Breast epithelium (tissue), 4 donors: ENCODE measurements around the gene FKRP. TPM values are rescaled to one million over a fixed set of nuclear protein-coding genes. Genes with fewer than 3 reads are reported as not detected.

Experiments
- DNase-seq, 2 donors: peaks; one replicate each; pipeline ENCODE4 v3.0.0-alpha.2; 2019; ENCODE audit warnings: low spot score in 2 of 2
- H3K27ac ChIP-seq, 2 donors: fragments of 200-600 bp; sonication (generic) in 1 of 2; one replicate each; pipeline ENCODE4 v1.5.1; 2016 to 2019; ENCODE audit warnings: mild to moderate bottlenecking in 1 of 2
- H3K27me3 ChIP-seq, 2 donors: fragments of 200-600 bp; sonication (generic) in 1 of 2; one replicate each; pipeline versions ENCODE4 v1.5.1 to v1.6.0; 2017 to 2019; ENCODE audit warnings: control low read depth in 1 of 2, mild to moderate bottlenecking in 1 of 2
- H3K36me3 ChIP-seq: fragments of 200-600 bp; one replicate; pipeline ENCODE4 v1.5.1; 2019
- H3K4me1 ChIP-seq, 2 donors: fragments of 200-600 bp; sonication (generic); one replicate each; pipeline ENCODE4 v1.5.1; 2016 to 2019; ENCODE audit warnings: control low read depth in 1 of 2
- H3K4me3 ChIP-seq, 3 donors: fragments of 200-600 bp; sonication (generic); 1 replicate in 2 of 3; 2 replicates in 1 of 3; pipeline ENCODE4 v1.5.1; 2016 to 2019; ENCODE audit warnings: mild to moderate bottlenecking in 3 of 3, moderate library complexity in 2 of 3
- H3K9me3 ChIP-seq, 2 donors: fragments of 200-600 bp; sonication (generic) in 1 of 2; one replicate each; pipeline ENCODE4 v1.5.1; 2016 to 2019; ENCODE audit warnings: control low read depth in 1 of 2
- CTCF ChIP-seq, 3 donors: fragments of 450-650 bp; IDR thresholded peaks; one replicate each; pipeline ENCODE4 v1.5.1; 2016 to 2017; ENCODE audit warnings: antibody characterized with exemption in 3 of 3, mild to moderate bottlenecking in 3 of 3, moderate library complexity in 3 of 3
- POLR2A ChIP-seq: fragments of 450-650 bp; IDR thresholded peaks from one replicate; pipeline ENCODE4 v1.6.1; 2016; ENCODE audit warnings: antibody characterized with exemption, mild to moderate bottlenecking, moderate library complexity
- POLR2AphosphoS5 ChIP-seq, 3 donors: sonication (generic); formaldehyde crosslinking; IDR thresholded peaks; one replicate each; pipeline ENCODE4 v1.6.1; 2017; ENCODE audit warnings: antibody characterized with exemption in 3 of 3
- intact Hi-C: fragments of 100-400 bp; cut with DNase I; formaldehyde crosslinking; loops from one replicate; pipeline ENCODE4 v1.15.1; 2023; ENCODE audit warnings: low total_unique reads
- total RNA-seq, 3 donors: library from RNA; depleted of rRNA; stranded (reverse); fragments of >200 nt; gene quantifications; one replicate each; pipeline ENCODE4 v1.1.0, GENCODE V29; 2016

Gene FKRP
- total RNA-seq, 3 donors from 2014 or later, result 11.4 to 23.1 (median 12.1) TPM

GRCh38 chr19:46730595-46730994, 15.3 kb upstream of the FKRP start:
- peaks cover 10% of the 10 kb centered on the region for H3K36me3 ChIP-seq
- no peak for TF ChIP-seq CTCF (IDR thresholded peaks at IDR 0.05)
- TF ChIP-seq POLR2A, result no peak
- TF ChIP-seq POLR2AphosphoS5 (IDR thresholded peaks at IDR 0.05), result no peak
- peak overlapping the region in 1 of 2 donors; percentile 7 for H3K27ac ChIP-seq
- H3K9me3 ChIP-seq, result no peaks in the 10 kb centered on the region
- intact Hi-C loops, result no loop called here
- no peak overlapping the region for H3K4me3 ChIP-seq
- no peak for DNase-seq
- no peaks in the 10 kb centered on the region for H3K27me3 ChIP-seq
- no peaks in the 10 kb centered on the region for H3K4me1 ChIP-seq

- DNase-seq, result no peak
Measured at GRCh38 chr19:46731007-46731501, 14.8 kb upstream of the FKRP start.

GRCh38 chr19:46731584-46731983, 14.3 kb upstream of the FKRP start:
- H3K4me1 ChIP-seq, result no peaks in the 10 kb centered on the region
- TF ChIP-seq POLR2A (no peak), POLR2AphosphoS5 (IDR thresholded peaks at IDR 0.05) (no peak), CTCF (IDR thresholded peaks at IDR 0.05) (no peak)
- H3K4me3 ChIP-seq, result no peak overlapping the region
- DNase-seq, result no peak
- H3K36me3 ChIP-seq, result peaks cover 10% of the 10 kb centered on the region
- H3K9me3 ChIP-seq, result no peaks in the 10 kb centered on the region
- H3K27ac ChIP-seq, result no peak overlapping the region
- no peaks in the 10 kb centered on the region for H3K27me3 ChIP-seq
- intact Hi-C loops, result no loop called here

More at GRCh38 chr19:46731007-46731501, 14.8 kb upstream of the FKRP start:
- peak overlapping the region in 1 of 2 donors; percentile 7 for H3K27ac ChIP-seq
- no peaks in the 10 kb centered on the region for H3K9me3 ChIP-seq
- no peak overlapping the region for H3K4me3 ChIP-seq
- H3K27me3 ChIP-seq, result no peaks in the 10 kb centered on the region
- intact Hi-C loops, result no loop called here
- TF ChIP-seq CTCF (IDR thresholded peaks at IDR 0.05) (no peak), POLR2AphosphoS5 (IDR thresholded peaks at IDR 0.05) (no peak), POLR2A (no peak)
- no peaks in the 10 kb centered on the region for H3K4me1 ChIP-seq
- H3K36me3 ChIP-seq, result peaks cover 10% of the 10 kb centered on the region

- intact Hi-C loops, result no loop called here
- H3K27me3 ChIP-seq, result no peaks in the 10 kb centered on the region
- no peak for DNase-seq
- TF ChIP-seq CTCF (IDR thresholded peaks at IDR 0.05), result no peak
- no peak for TF ChIP-seq POLR2A
- no peak for TF ChIP-seq POLR2AphosphoS5 (IDR thresholded peaks at IDR 0.05)
- H3K4me1 ChIP-seq, result no peaks in the 10 kb centered on the region
- H3K36me3 ChIP-seq, result peaks cover 10% of the 10 kb centered on the region
- no peak overlapping the region for H3K4me3 ChIP-seq
- no peak overlapping the region for H3K27ac ChIP-seq
- H3K9me3 ChIP-seq, result no peaks in the 10 kb centered on the region
Measured at GRCh38 chr19:46732172-46732938, 13.5 kb upstream of the FKRP start.

GRCh38 chr19:46732966-46733689, 12.7 kb upstream of the FKRP start:
- Histone ChIP-seq H3K27ac (no peak overlapping the region), H3K27me3 (no peaks in the 10 kb centered on the region), H3K4me1 (no peaks in the 10 kb centered on the region), H3K9me3 (no peaks in the 10 kb centered on the region), H3K36me3 (peaks cover 10% of the 10 kb centered on the region), H3K4me3 (no peak overlapping the region)
- no peak for TF ChIP-seq POLR2AphosphoS5 (IDR thresholded peaks at IDR 0.05)
- TF ChIP-seq CTCF (IDR thresholded peaks at IDR 0.05), result no peak
- TF ChIP-seq POLR2A, result no peak
- DNase-seq, result no peak
- intact Hi-C loops, result no loop called here
